Uterus (tissue), 2 donors: Measurements from ENCODE around the gene CDYL2.

ENCODE experiments used
- CTCF ChIP-seq, 4 experiments: fragments of 200-600 bp in 2 of 4; fragments of 450-650 bp in 2 of 4; sonication (generic) in 2 of 4; IDR thresholded peaks; one replicate each; pipeline ENCODE4 v1.5.1; 2016 to 2019; ENCODE audit warnings: antibody characterized with exemption in 4 of 4, mild to moderate bottlenecking in 2 of 4, moderate library complexity in 1 of 4
- POLR2A ChIP-seq, 2 donors: fragments of 450-650 bp; IDR thresholded peaks; one replicate each; pipeline ENCODE4 v1.6.1; 2016; ENCODE audit warnings: antibody characterized with exemption in 2 of 2, mild to moderate bottlenecking in 1 of 2, moderate library complexity in 1 of 2

- TF ChIP-seq CTCF (IDR thresholded peaks at IDR 0.05), result no peak
- no peak for TF ChIP-seq POLR2A (IDR thresholded peaks at IDR 0.05)
Measured at GRCh38 chr16:80674884-80675283, 129.5 kb downstream of the CDYL2 start.
